HG03045 (cell line): Measurements from ENCODE around the gene GRIK5.

Source experiments
- ATAC-seq: cut with Tn5 transposase; IDR thresholded peaks from one replicate; pipeline ENCODE4 v1.9.1; 2021; ENCODE audit warnings: mild to moderate bottlenecking, moderate library complexity; ENCODE audit not compliant: unreplicated experiment

Gene GRIK5

GRCh38 chr19:41957838-41958366, 112.1 kb downstream of the GRIK5 start:
- no peak for ATAC-seq

- ATAC-seq, result no peak
Measured at GRCh38 chr19:41957161-41957837, 112.7 kb downstream of the GRIK5 start.

DNA sequence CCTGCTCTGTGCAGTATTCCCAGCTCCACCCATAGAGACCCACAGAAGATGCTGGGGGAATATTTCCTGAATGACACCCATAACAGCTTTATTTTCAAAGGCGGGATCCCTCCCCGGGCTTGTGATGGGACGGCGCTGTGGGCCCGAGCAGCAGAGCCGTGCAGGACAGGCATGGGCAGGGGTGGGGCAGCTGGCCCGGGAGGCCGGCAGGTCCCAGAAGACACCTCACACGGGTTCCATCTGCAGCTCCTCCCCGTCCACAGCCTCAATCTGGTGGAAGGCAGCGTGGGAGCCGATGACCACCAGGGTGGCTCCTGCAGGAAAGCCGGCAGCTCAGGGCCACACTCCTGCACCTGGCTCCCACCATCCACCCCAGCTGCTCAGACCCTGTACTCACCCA, 113.4 kb downstream of the GRIK5 start:
- no peak for ATAC-seq

DNA sequence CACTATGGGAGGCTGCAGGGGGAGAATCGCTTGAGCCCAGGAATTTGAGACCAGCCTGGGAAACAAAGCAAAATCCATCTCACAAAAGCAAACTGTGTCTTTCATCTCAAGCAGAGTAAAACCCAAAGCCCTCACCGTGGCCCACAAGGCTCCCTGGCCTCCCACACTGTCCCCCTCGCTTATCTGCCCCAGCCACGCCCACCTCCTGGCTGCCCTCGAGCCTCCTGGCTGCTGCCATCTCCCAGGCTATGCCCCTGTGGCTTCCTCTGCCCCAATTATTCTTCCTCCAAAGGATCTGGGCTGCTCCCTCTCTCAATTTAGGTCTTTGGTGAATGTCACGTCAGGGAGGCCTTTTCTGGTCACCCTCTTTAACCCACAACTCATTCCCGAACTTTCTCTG, 114.5 kb downstream of the GRIK5 start:
- ATAC-seq, result no peak

- ATAC-seq, result no peak
Measured at GRCh38 chr19:41951686-41952172, 118.3 kb downstream of the GRIK5 start.
